Caco-2 (cell line): Measurements from ENCODE around the gene KLK7. TPM values are rescaled to one million over a fixed set of nuclear protein-coding genes. Genes with fewer than 3 reads are reported as not detected.

Experiments
- BruUV-seq: library from RNA; stranded (reverse); fragments of 400-500 nt; replicated peaks from 2 replicates; lab custom pipeline; 2021; lab: Mats Ljungman, UMichigan
- CTCF ChIA-PET: fragments of 300-600 bp; sonication (Branson Sonifier 250); formaldehyde crosslinking; loops from one replicate; lab custom pipeline; 2022; ENCODE audit warnings: antibody characterized with exemption; lab: Charles Lee
- POLR2A ChIA-PET: fragments of 300-600 bp; sonication (Branson Sonifier 250); formaldehyde crosslinking; loops from one replicate; lab custom pipeline; 2022; ENCODE audit warnings: antibody characterized with exemption; lab: Charles Lee
- DNase-seq, 2 experiments: peaks; one replicate each; pipeline versions ENCODE4 v3.0.0 to v3.0.0-alpha.2; 2020 to 2022
- H3K27me3 ChIP-seq: replicated peaks from 2 replicates; pipeline ENCODE4 v1.6.0; 2011; ENCODE audit warnings: low read length; ENCODE audit not compliant: control insufficient read depth, insufficient read depth
- H3K36me3 ChIP-seq: 2 replicates; pipeline ENCODE4 v1.5.1; 2011; ENCODE audit warnings: low read length; ENCODE audit not compliant: control insufficient read depth, insufficient read depth
- H3K4me1 ChIP-seq: fragments of 250-450 bp; sonication (Bioruptor Pico); 2 replicates; pipeline ENCODE4 v1.5.1; 2020; ENCODE audit warnings: mild to moderate bottlenecking
- H3K4me3 ChIP-seq: 2 replicates; pipeline ENCODE4 v1.5.1; 2011; ENCODE audit warnings: low read depth, mild to moderate bottlenecking, control low read depth, low read length
- H3K9me3 ChIP-seq: fragments of 250-450 bp; sonication (Bioruptor Pico); 2 replicates; pipeline ENCODE4 v1.5.1; 2020; ENCODE audit warnings: mild to moderate bottlenecking, moderate library complexity
- H3K27ac Mint-ChIP-seq: one replicate; pipeline ENCODE4 v1.8.0; 2022; ENCODE audit warnings: mixed read lengths; ENCODE audit not compliant: unreplicated experiment
- H3K27me3 Mint-ChIP-seq: one replicate; pipeline ENCODE4 v1.8.0; 2022; ENCODE audit warnings: mixed read lengths; ENCODE audit not compliant: insufficient read depth, unreplicated experiment
- H3K36me3 Mint-ChIP-seq: one replicate; pipeline ENCODE4 v1.8.0; 2022; ENCODE audit warnings: mild to moderate bottlenecking, mixed read lengths; ENCODE audit not compliant: insufficient read depth, unreplicated experiment
- H3K4me1 Mint-ChIP-seq: one replicate; pipeline ENCODE4 v1.8.0; 2022; ENCODE audit warnings: low read depth, mixed read lengths; ENCODE audit not compliant: unreplicated experiment
- H3K4me3 Mint-ChIP-seq: one replicate; pipeline ENCODE4 v1.8.0; 2022; ENCODE audit warnings: mild to moderate bottlenecking, moderate library complexity, mixed read lengths; ENCODE audit not compliant: unreplicated experiment
- H3K9me3 Mint-ChIP-seq: one replicate; pipeline ENCODE4 v1.8.0; 2022; ENCODE audit warnings: mixed read lengths; ENCODE audit not compliant: unreplicated experiment
- intact Hi-C: fragments of 100-400 bp; cut with micrococcal nuclease; formaldehyde crosslinking; loops from one replicate; pipeline ENCODE4 v1.10.0; 2022; ENCODE audit not compliant: unreplicated experiment
- total RNA-seq: library from RNA; stranded (reverse); gene quantifications from 2 replicates; pipeline ENCODE4 v1.2.3, GENCODE V29; 2022
- TF ChIP-seq, protein P1 (sequence below), 2 experiments: fragments of 200-600 bp in 1 of 2; IDR thresholded peaks; 1 replicate in 1 of 2; 2 replicates in 1 of 2; pipeline versions ENCODE4 v1.5.1 to v1.8.0; 2011 to 2022; ENCODE audit warnings: antibody characterized with exemption in 1 of 2, control low read depth in 1 of 2, inconsistent platforms in 1 of 2, low read depth in 1 of 2, low read length in 1 of 2, mild to moderate bottlenecking in 1 of 2, moderate library complexity in 1 of 2; ENCODE audit not compliant: insufficient read depth in 1 of 2, severe bottlenecking in 1 of 2, unreplicated experiment in 1 of 2

KLK7 gene
- total RNA-seq, 1 experiment from 2014 or later: not detected

DNA sequence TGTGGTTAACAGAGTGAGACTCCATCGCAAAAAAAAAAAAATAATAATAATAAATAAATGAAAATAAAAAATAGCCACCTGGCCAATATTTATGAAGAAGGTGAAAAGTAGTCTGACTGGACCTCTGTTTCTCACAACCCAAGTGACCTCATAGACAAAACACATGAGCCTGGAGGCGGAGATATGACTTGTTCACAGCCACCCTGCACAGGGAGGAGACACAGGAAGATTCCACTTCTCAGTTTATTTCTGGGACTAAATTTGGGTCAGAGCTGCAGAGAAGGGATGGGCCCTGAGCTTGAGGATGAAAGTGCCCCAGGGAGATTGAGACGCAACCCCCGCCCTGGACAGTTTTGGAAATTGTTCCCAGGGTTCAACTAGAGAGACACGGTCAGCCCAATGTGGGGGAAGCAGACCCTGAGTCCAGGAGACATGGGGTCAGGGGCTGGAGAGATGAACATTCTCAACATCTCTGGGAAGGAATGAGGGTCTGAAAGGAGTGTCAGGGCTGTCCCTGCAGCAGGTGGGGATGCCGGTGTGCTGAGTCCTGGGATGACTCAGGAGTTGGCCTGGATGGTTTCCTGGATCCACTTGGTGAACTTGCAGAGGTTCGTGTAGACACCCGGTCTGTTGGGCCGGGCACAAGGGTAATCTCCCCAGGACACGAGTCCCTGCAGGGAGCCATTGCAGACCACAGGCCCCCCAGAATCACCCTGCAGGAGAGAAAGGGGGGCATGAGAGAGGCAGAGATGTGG, 40.5 kb downstream of the KLK7 start:
- no peak overlapping the region for H3K27ac Mint-ChIP-seq
- H3K27me3 Mint-ChIP-seq: peaks cover 14% of the 10 kb centered on the region
- ChIA-PET POLR2A (no interaction called here), CTCF (no interaction called here)
- no peaks in the 10 kb centered on the region for H3K36me3 Mint-ChIP-seq
- Histone ChIP-seq H3K27me3 (no peaks in the 10 kb centered on the region), H3K4me3 (no peak overlapping the region), H3K9me3 (no peaks in the 10 kb centered on the region), H3K4me1 (no peaks in the 10 kb centered on the region), H3K36me3 (no peaks in the 10 kb centered on the region)
- H3K4me1 Mint-ChIP-seq: no peaks in the 10 kb centered on the region
- intact Hi-C loops: no loop called here
- H3K4me3 Mint-ChIP-seq: no peak overlapping the region
- peaks cover 16% of the 10 kb centered on the region for H3K9me3 Mint-ChIP-seq
- TF ChIP-seq, protein P1, sequence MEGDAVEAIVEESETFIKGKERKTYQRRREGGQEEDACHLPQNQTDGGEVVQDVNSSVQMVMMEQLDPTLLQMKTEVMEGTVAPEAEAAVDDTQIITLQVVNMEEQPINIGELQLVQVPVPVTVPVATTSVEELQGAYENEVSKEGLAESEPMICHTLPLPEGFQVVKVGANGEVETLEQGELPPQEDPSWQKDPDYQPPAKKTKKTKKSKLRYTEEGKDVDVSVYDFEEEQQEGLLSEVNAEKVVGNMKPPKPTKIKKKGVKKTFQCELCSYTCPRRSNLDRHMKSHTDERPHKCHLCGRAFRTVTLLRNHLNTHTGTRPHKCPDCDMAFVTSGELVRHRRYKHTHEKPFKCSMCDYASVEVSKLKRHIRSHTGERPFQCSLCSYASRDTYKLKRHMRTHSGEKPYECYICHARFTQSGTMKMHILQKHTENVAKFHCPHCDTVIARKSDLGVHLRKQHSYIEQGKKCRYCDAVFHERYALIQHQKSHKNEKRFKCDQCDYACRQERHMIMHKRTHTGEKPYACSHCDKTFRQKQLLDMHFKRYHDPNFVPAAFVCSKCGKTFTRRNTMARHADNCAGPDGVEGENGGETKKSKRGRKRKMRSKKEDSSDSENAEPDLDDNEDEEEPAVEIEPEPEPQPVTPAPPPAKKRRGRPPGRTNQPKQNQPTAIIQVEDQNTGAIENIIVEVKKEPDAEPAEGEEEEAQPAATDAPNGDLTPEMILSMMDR (IDR thresholded peaks at IDR 0.05; ENCODE audit: insufficient read depth in 1 of 2, low read depth in 1 of 2, low read length in 1 of 2, severe bottlenecking in 1 of 2, unreplicated experiment in 1 of 2): no peak
- no peak for DNase-seq
- no TSS peak for BruUV-seq

DNA sequence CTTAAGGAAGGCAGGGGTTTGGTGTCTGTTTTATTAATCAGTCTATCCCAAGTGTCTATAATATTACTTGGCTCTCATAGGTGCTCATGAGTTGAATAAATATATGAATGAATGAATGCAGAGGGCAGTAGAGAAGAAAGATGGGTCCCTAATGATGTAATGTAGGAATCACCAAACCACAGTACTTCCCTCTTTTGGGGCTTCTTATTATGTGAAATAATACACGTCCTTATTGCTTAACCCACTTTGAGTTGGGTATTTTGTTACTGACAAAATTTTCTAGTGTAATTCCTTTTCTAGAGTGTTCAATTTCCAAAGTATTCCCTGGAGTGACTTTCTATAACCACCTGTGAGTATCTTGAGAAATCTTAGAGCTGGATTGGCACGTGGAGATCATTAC, 44.1 kb downstream of the KLK7 start:
- no TSS peak for BruUV-seq
- peaks cover 13% of the 10 kb centered on the region for H3K27me3 Mint-ChIP-seq
- Histone ChIP-seq H3K27me3 (no peaks in the 10 kb centered on the region), H3K4me1 (no peaks in the 10 kb centered on the region), H3K9me3 (no peaks in the 10 kb centered on the region), H3K4me3 (no peak overlapping the region), H3K36me3 (no peaks in the 10 kb centered on the region)
- no peak overlapping the region for H3K27ac Mint-ChIP-seq
- intact Hi-C loops: no loop called here
- H3K9me3 Mint-ChIP-seq: peaks cover 16% of the 10 kb centered on the region
- no peaks in the 10 kb centered on the region for H3K36me3 Mint-ChIP-seq
- H3K4me1 Mint-ChIP-seq: no peaks in the 10 kb centered on the region
- POLR2A ChIA-PET: no interaction called here
- no peak overlapping the region for H3K4me3 Mint-ChIP-seq
- CTCF ChIA-PET: no interaction called here
- TF ChIP-seq, protein P1 (IDR thresholded peaks at IDR 0.05; ENCODE audit: insufficient read depth in 1 of 2, low read depth in 1 of 2, low read length in 1 of 2, severe bottlenecking in 1 of 2, unreplicated experiment in 1 of 2): no peak
- no peak for DNase-seq

DNA sequence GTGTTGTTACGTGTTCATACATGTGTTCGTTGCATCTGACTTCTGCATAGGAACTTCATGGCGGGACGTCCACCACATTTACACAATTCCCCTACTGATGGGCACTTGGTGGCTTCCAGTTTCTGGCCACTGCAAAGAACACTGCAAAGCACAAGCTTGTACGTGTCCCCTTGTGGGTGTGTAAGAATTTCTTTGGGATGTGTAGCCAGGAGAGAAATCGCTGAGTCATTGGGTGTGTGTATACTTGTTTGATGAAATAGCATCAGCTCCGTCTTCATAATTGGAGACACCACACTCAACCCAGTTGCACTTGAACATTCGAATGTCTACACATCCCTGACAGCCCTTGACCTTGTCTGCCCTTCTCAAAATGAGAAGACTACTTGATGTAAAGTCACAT, 50.1 kb downstream of the KLK7 start:
- Histone ChIP-seq H3K4me1 (no peaks in the 10 kb centered on the region; the same call in 1 of the 2 replicates), H3K27me3 (0 out of 2 replicates have a peak, but pooled peaks cover 2% of the 10 kb centered on the region), H3K36me3 (no peaks in the 10 kb centered on the region), H3K9me3 (no peaks in the 10 kb centered on the region), H3K4me3 (no peak overlapping the region)
- no peaks in the 10 kb centered on the region for H3K36me3 Mint-ChIP-seq
- CTCF ChIA-PET: no interaction called here
- H3K27ac Mint-ChIP-seq: no peak overlapping the region
- no peaks in the 10 kb centered on the region for H3K4me1 Mint-ChIP-seq
- H3K9me3 Mint-ChIP-seq: no peaks in the 10 kb centered on the region
- TF ChIP-seq, protein P1 (IDR thresholded peaks at IDR 0.05; ENCODE audit: insufficient read depth in 1 of 2, low read depth in 1 of 2, low read length in 1 of 2, severe bottlenecking in 1 of 2, unreplicated experiment in 1 of 2): no peak
- no peak overlapping the region for H3K4me3 Mint-ChIP-seq
- intact Hi-C loops: no loop called here
- no TSS peak for BruUV-seq
- peaks cover 15% of the 10 kb centered on the region for H3K27me3 Mint-ChIP-seq
- POLR2A ChIA-PET: no interaction called here
- DNase-seq: no peak
